T-helper 9 cell (primary cell): ENCODE measurements around the gene SYMPK.

ENCODE experiments used
- DNase-seq: peaks from one replicate; pipeline ENCODE4 v3.0.0-alpha.2; 2020

The SYMPK gene

DNA sequence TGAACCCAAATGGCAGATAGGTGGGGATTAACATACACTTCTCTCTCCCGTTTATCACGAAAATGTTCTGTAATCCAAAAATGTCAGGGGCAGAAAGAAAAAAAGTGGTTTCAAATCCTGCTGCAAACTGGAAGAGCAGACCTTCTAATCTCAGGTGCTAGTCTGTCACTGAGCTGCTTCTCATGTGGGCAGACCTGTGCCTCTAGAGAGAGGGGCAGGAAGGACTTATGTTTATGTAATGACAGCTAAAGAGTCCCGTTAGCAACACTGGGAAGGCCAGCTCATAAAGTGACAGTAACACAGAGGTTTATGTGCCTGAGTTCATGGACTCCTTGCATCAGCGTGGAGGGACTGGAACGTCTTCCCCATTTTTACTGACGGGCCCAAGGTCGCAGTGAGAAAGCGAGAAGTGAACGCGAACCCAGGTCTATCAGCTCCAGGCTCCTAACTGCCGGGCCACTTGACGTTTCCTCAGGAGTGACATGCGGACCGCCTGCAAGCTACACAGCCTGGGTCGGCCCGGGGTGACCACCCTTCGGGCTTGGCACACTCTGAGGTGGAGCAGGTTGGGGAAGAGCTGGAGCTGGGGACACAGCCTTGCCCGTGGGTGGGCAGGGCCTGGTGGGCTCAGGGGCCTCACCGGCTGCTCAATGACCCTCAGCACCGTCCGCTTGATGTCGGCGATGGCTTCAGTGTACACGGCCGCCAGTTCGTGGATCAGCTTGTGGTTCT, 38.2 kb downstream of the SYMPK start:
- no peak for DNase-seq

- DNase-seq, result no peak
These were observed 38.9 kb downstream of the SYMPK start for GRCh38 chr19:45824041-45824471.

DNA sequence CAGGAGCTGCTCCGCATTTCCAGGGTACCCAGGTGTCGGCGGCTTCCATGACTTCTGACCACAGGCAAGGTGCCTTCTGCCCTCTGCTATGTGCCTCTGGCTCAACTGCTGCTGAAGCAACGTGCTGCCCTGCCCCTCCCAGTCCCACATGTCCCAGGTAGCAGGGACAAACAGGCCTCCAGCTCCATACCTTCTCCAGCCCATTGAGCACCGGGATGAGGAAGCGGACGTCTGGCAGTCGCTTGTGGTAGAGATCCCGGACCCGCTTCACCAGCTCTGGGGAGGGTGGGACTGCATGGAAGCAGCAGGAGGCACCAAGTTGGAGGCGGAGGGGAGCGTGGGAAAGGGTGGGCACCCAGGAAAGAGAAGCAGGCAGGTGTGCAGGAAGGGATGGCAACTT, 39.8 kb downstream of the SYMPK start:
- no peak for DNase-seq

GRCh38 chr19:45822716-45823115, 40.2 kb downstream of the SYMPK start:
- no peak for DNase-seq

DNA sequence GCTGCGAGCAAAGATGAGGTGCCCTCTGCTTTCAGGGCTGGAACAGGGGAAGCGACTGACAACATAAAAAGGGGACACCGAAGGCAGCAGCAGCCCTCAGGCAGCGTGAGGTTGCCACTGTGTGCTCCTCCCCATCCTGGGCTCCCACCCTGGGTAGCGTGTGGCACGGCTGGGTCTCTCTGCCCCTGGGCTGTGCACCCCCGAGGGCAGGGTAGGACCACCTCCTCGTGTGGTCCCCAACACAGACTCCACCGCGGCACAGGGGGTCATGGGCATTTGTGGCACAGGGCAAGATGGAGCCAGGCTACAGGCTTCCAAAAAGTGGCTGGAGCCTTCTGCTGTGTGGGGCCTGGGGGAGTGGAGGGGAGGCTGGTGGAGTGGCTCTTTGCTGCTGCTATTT, 41.4 kb downstream of the SYMPK start:
- no peak for DNase-seq

- no peak for DNase-seq
These were observed 41.8 kb downstream of the SYMPK start for GRCh38 chr19:45821103-45821521.

DNA sequence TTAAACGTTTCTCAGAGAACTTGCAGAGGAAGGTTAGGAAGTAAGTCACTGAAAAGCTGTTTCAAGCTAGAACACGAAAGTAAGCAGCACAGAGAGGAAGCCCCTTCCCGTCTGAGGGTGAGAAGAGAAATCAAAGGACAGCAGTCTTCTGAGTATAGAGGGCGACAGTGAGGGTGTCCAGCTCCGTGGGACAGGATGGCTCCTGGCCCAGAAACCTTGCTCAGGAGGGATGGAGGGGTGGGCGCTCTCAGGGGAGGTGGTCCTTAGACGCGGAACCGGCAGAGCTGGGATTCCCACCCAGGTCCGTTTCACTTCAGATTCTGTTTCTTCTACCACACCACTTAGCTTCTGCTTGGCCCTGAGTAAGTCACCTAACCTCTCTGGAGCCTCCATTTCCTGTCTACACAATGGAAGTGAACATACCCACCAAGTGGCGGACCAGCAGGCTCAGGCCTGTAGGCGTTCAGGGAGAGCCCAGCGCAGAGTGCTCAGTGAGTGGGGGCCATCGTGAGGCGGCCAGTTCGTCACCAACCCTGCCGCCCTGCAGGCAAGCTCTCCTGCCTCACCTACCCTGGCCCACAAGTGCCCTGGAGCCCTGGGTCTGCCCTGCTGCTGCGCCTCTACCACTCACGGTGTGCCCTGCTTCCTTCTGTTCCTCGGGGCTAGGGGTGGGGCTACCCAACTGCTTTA, 42.4 kb downstream of the SYMPK start:
- no peak for DNase-seq

GRCh38 chr19:45819769-45820168, 43.2 kb downstream of the SYMPK start:
- no peak for DNase-seq

DNA sequence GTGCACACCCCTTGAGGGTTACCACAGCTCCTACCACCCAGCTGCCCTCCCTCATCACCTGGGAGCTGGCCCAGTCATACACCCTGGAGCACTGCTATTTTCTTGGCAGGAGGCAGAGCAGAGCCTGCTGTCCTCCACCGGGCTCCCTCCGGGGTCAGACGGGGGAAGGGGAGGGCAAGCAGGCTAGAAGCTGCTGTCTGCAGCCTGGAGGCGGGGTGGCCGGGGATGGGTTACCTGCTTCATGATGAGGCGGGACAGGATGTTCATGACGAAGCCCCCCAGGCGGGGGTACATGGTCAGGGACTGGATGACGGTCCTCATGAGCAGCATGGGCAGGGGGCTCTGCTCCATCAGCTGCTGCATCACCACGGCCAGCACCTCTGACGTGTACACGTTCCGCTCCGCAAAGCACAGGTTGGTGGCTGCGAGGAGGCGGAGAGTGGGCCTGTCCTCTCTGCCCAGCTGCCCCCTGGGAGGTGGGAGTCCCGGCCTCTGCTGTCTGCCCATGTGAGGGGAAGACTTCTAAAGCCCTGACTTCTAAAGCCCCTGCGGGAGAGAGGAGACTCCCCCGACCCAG, 45.1 kb downstream of the SYMPK start:
- DNase-seq, result no peak

DNA sequence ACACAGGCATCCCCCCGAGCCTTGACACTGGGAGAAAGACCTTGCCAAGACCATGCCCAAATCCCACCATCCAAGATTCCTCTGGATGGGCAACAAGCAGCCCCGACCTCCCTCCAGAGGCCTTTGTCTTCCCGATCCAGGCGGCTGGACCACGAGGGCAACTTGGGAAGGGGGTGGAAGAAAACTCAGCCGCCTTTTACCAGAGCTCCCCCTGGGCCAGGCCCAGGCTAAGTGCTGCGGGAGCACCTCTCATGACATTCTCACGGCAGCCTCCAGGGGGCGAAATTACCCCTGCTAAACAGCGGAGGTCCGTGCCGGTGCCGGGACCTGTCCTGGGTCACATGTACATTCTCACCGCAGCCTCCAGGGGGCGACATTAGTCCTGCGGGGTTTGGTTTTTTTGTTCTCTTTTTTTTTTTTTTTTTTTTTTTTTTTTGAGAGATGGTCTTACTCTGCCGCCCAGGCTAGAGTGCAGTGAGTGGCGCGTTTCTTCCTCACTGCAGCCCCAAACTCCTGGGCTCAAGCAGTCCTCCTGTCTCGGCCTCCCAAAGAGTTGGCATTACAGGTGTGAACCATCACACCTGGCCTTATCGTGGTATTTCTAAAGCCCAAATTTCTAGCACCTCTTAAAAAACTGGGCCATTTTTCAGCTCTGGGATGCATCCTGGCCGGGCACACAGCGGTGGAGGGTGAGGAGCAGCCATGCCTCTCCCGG, 45.8 kb downstream of the SYMPK start:
- DNase-seq, result peak; percentile 99

DNA sequence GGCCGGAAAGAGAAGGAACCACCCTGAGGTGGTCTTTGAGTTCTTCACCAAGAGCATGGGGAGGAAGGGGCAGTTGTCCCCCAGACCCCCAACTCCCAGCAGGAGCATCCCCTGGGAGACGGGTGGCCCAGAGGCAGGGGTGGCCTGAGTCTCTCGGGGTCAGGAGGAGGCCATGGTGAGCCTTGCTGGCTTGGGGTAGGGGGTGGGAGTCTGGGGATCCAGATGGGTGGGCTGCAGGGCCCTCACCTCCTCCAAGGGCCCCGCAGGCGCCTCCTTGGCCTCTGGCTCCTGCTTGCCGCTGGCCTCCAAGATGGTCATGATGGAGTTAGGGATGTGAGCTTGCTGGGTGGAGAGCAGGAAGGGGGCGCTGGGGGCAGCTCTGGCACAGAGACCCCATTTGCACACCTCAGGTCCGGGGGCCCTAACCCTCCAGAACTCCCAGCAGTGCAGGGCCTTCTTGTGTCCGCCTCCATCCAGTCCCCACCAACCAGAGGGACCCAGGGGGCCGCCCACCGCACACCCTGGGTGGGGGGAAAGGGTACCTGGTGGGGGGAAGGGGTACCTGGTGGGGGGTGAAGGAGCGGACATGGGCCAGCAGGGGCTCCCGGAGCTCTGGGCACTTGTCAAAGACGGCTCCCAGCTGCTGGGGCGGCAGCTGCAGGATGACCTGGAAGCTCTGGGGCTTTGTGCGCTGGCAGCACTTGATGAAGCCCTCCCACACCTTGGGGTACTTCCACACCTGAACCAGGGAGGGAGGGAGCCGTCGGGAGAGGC, 46.5 kb downstream of the SYMPK start:
- no peak for DNase-seq

DNA sequence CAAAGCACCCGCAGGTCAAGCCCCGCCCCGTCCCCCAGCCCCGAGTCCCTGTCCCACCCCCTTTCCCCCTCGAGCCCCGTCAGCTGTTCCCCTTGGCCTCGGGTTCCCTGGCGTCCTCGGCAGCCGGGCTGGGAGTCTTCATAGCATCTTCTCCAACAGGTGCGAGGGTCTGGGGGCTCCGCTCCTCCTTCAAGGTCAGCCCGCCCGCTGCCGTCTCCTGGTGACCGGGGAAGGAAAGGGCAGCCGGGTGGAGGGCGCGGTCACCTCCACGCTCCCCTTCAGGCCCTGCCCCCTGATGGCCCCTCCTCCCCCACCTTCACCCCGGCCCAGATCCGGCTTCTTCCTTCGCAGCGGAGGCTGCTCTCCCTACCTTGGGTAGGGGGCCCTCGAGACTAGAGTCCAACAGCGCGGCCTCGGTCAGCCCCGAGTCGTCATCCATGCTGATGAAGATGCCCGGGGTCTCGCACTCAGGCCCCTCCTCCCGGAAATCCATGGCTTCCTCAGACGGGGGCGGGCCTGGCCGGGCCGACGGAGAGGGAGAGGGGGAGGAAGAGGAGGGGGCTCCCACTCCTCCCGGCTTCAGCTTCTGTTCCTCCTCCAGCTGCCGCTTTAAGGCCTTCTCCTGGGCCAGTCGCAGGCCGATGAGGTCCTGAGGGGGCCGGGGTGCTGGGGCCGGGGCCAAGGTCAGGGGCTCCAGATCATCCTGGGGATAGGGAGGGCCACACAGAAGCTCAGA, 47.3 kb downstream of the SYMPK start:
- DNase-seq, result no peak

GRCh38 chr19:45814851-45815480, 48.0 kb downstream of the SYMPK start, which contains the start of gene RSPH6A:
RSPH6A (minus strand) TSS chr19:45815308; CDS start chr19:45815176, 132 bp downstream.
- DNase-seq, result no peak

GRCh38 chr19:45814166-45814780, 48.7 kb downstream of the SYMPK start:
- no peak for DNase-seq

DNA sequence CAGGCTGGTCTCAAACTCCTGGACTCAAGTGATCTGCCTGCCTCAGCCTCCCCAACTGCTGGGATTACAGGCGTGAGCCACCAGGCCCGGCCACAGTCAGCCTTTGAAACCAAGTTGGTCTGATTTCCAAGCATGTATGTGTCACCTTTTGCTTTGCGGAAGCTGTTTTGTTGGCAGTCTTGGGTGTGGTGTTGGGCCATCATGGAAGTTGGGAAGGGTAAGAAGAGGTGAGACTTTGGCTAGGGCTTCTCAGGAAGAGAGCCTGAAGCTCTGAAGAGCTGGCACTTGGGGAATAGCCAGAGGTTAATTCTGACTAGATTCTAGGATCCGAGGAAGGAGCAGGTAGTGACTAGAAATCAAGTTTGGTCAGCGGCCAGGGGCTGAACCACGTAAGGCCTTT, 50.6 kb downstream of the SYMPK start:
- no peak for DNase-seq

- DNase-seq, result no peak
These were observed 53.2 kb downstream of the SYMPK start for GRCh38 chr19:45809643-45810159.

GRCh38 chr19:45805719-45806118, 57.2 kb downstream of the SYMPK start:
- no peak for DNase-seq

GRCh38 chr19:45804959-45805230, 58.1 kb downstream of the SYMPK start:
- no peak for DNase-seq

GRCh38 chr19:45804140-45804958, 58.6 kb downstream of the SYMPK start:
- DNase-seq, result no peak

DNA sequence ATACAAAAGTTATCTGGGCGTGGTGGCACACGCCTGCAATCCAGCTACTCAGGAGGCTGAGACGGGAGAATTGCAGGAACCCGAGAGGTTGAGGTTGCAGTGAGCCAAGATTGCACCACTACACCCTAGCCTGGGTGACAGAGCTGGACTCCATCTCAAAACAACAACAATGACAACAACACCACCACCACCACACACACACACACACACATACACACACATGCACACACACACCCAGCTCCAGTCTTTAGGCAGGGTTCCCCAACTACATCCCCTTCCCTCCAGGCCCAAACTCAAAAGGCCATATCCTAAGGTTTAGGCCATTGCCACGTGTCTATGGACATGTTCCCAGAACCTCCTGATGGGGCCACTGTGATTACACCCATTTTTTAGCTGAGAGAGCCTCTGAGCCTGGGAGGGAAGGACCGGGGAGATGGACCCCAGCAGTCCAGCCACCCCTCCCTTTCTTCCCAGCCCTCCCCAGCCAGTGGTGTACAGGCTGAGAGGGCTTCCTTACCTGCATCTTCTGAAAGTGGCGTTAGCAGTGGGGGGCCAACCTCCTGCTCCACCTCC, 61.3 kb downstream of the SYMPK start:
- no peak for DNase-seq
